Smooth muscle cell (in vitro differentiated cells): Measurements from ENCODE around the gene CCDC85C. TPM values are rescaled to one million over a fixed set of nuclear protein-coding genes. Genes with fewer than 3 reads are reported as not detected.

Source experiments
- DNase-seq: peaks from one replicate; lab custom pipeline; 2025; ENCODE audit not compliant: unreplicated experiment; lab: John Stamatoyannopoulos, UW
- H2AFZ ChIP-seq: fragments of 200-600 bp; sonication (generic); 2 replicates; pipeline ENCODE4 v1.6.0; 2016; ENCODE audit warnings: antibody characterized with exemption, low read depth, mild to moderate bottlenecking
- H3F3A ChIP-seq: fragments of 200-600 bp; sonication (generic); 2 replicates; pipeline ENCODE4 v1.6.0; 2017; ENCODE audit warnings: antibody characterized with exemption, low read depth
- H3K27ac ChIP-seq: fragments of 200-600 bp; sonication (generic); 2 replicates; pipeline ENCODE4 v1.5.1; 2016; ENCODE audit warnings: low read depth, mild to moderate bottlenecking
- H3K27me3 ChIP-seq: fragments of 200-600 bp; sonication (generic); 2 replicates; pipeline ENCODE4 v1.6.1; 2016; ENCODE audit warnings: low read depth, mild to moderate bottlenecking
- H3K36me3 ChIP-seq: fragments of 200-600 bp; sonication (generic); 2 replicates; pipeline ENCODE4 v1.5.1; 2016; ENCODE audit warnings: low read depth
- H3K4me1 ChIP-seq: fragments of 200-600 bp; sonication (generic); 2 replicates; pipeline ENCODE4 v1.5.1; 2016; ENCODE audit warnings: low read depth
- H3K4me2 ChIP-seq: fragments of 200-600 bp; sonication (generic); 2 replicates; pipeline ENCODE4 v1.6.0; 2016; ENCODE audit warnings: mild to moderate bottlenecking
- H3K4me3 ChIP-seq: fragments of 200-600 bp; sonication (generic); 2 replicates; pipeline ENCODE4 v1.5.1; 2016; ENCODE audit warnings: mild to moderate bottlenecking
- H3K79me2 ChIP-seq: fragments of 200-600 bp; sonication (generic); 2 replicates; pipeline ENCODE4 v1.6.0; 2016; ENCODE audit warnings: low read depth, mild to moderate bottlenecking
- H3K9ac ChIP-seq: fragments of 200-600 bp; sonication (generic); 2 replicates; pipeline ENCODE4 v1.6.0; 2016; ENCODE audit warnings: low read depth
- H3K9me3 ChIP-seq: fragments of 200-600 bp; sonication (generic); replicated peaks from 2 replicates; pipeline ENCODE4 v1.5.1; 2016; ENCODE audit warnings: low read depth
- H4K20me1 ChIP-seq: fragments of 200-600 bp; sonication (generic); 2 replicates; pipeline ENCODE4 v1.6.0; 2016; ENCODE audit warnings: low read depth
- CTCF ChIP-seq: fragments of 200-600 bp; sonication (generic); IDR thresholded peaks from 2 replicates; pipeline ENCODE4 v1.5.1; 2017; ENCODE audit warnings: borderline replicate concordance, mild to moderate bottlenecking, antibody characterized with exemption; ENCODE audit not compliant: insufficient read depth, poor library complexity, severe bottlenecking
- WGBS: methylation state at CpG from one replicate; pipeline ENCODE4 v1.1.7; 2016; ENCODE audit warnings: low lambda C conversion rate; 5-methylcytosine and 5-hydroxymethylcytosine counted together
- polyA plus RNA-seq: library from polyadenylated mRNA; unstranded; fragments of >200 nt; fragmentation: Nextera tagmentation; extraction: Ambion mirVana; gene quantifications from 2 replicates; pipeline ENCODE4 v1.2.1, GENCODE V29; 2016
- total RNA-seq: library from RNA; depleted of rRNA; stranded (reverse); fragments of >200 nt; gene quantifications from 2 replicates; pipeline ENCODE4 v1.2.3, GENCODE V29; 2014

The CCDC85C gene
- total and polyA plus RNA-seq, 2 experiments from 2014 or later = 4.0 to 6.5 TPM

- no peak for TF ChIP-seq CTCF
- no peak overlapping the region for H3K4me3 ChIP-seq
- no peaks in the 10 kb centered on the region for H3K27me3 ChIP-seq
- H3K27ac ChIP-seq = no peak overlapping the region
- 89% methylated on average over 8 of the region's 8 CpGs for WGBS
- no peaks in the 10 kb centered on the region for H3K79me2 ChIP-seq
- no peaks in the 10 kb centered on the region for H3K36me3 ChIP-seq
- H2AFZ ChIP-seq = no peak overlapping the region
- no peaks in the 10 kb centered on the region for H4K20me1 ChIP-seq
- H3K4me2 ChIP-seq = no peak overlapping the region
- H3K9ac ChIP-seq = no peak overlapping the region
- DNase-seq = no peak
- no peaks in the 10 kb centered on the region for H3K9me3 ChIP-seq
- H3K4me1 ChIP-seq = peaks cover 4% of the 10 kb centered on the region
- H3F3A ChIP-seq = no peaks in the 10 kb centered on the region
Measured at GRCh38 chr14:99649643-99650042, 45.6 kb upstream of the CCDC85C start.

- H3K27me3 ChIP-seq = no peaks in the 10 kb centered on the region
- 71% methylated on average over 8 of the region's 8 CpGs for WGBS
Measured at GRCh38 chr14:99649219-99649618, 45.2 kb upstream of the CCDC85C start.

GRCh38 chr14:99648027-99648784 is 44.2 kb upstream of the CCDC85C start:
- peak overlapping the region; percentile 14 for H3K4me2 ChIP-seq
- WGBS = 93% methylated on average over 8 of the region's 8 CpGs
- peak overlapping the region; percentile 77 for H3K27ac ChIP-seq
- H3K9me3 ChIP-seq = no peaks in the 10 kb centered on the region
- H3K36me3 ChIP-seq = no peaks in the 10 kb centered on the region
- no peak for TF ChIP-seq CTCF
- H3K4me3 ChIP-seq = no peak overlapping the region
- peak overlapping the region; percentile 39 for H3K9ac ChIP-seq
- H2AFZ ChIP-seq = no peak overlapping the region
- peaks cover 7% of the 10 kb centered on the region for H3K4me1 ChIP-seq
- H3F3A ChIP-seq = no peaks in the 10 kb centered on the region
- no peaks in the 10 kb centered on the region for H4K20me1 ChIP-seq
- no peak for DNase-seq
- H3K79me2 ChIP-seq = no peaks in the 10 kb centered on the region
- H3K27me3 ChIP-seq = no peaks in the 10 kb centered on the region

More at GRCh38 chr14:99649219-99649618, 45.2 kb upstream of the CCDC85C start:
- H3K36me3 ChIP-seq = no peaks in the 10 kb centered on the region
- H3K9ac ChIP-seq = no peak overlapping the region
- no peak for TF ChIP-seq CTCF
- no peak overlapping the region for H2AFZ ChIP-seq
- H3K9me3 ChIP-seq = no peaks in the 10 kb centered on the region
- H3F3A ChIP-seq = no peaks in the 10 kb centered on the region
- H3K4me2 ChIP-seq = no peak overlapping the region
- H3K79me2 ChIP-seq = no peaks in the 10 kb centered on the region
- no peaks in the 10 kb centered on the region for H4K20me1 ChIP-seq
- peaks cover 7% of the 10 kb centered on the region for H3K4me1 ChIP-seq
- no peak for DNase-seq
- no peak overlapping the region for H3K27ac ChIP-seq
- H3K4me3 ChIP-seq = no peak overlapping the region

DNA sequence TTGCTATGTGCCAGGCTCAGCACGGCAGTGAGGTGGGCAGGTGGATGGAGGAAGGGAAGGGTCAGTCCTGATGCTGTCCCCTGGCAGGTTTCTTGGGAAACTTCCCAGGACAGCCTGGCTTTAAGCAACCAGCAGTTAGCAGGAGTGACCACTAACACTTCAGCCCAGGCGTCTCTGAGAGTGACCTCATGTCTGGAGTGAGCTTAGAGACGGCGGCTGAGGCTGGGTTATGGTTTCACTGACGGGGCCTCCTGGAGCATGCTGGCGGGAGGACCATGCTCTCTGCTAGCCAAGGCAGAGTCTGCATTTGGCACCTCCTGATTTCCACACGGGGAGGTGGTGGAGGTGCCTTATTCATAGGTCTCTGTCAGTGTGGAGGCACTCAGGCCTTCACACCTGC is 43.4 kb upstream of the CCDC85C start:
- no peak for DNase-seq
- TF ChIP-seq CTCF = no peak
- WGBS = 25% methylated on average over 7 of the region's 7 CpGs
- peak overlapping the region; percentile 39 for H3K9ac ChIP-seq
- no peaks in the 10 kb centered on the region for H3F3A ChIP-seq
- H3K79me2 ChIP-seq = no peaks in the 10 kb centered on the region
- H4K20me1 ChIP-seq = no peaks in the 10 kb centered on the region
- H2AFZ ChIP-seq = no peak overlapping the region
- no peak overlapping the region for H3K4me3 ChIP-seq
- H3K36me3 ChIP-seq = no peaks in the 10 kb centered on the region
- no peaks in the 10 kb centered on the region for H3K9me3 ChIP-seq
- peak overlapping the region; percentile 77 for H3K27ac ChIP-seq
- peak overlapping the region; percentile 14 for H3K4me2 ChIP-seq
- H3K27me3 ChIP-seq = no peaks in the 10 kb centered on the region
- peaks cover 7% of the 10 kb centered on the region for H3K4me1 ChIP-seq
